ENCODE results near the gene CCNL2.

- TF ChIP-seq, protein P1, sequence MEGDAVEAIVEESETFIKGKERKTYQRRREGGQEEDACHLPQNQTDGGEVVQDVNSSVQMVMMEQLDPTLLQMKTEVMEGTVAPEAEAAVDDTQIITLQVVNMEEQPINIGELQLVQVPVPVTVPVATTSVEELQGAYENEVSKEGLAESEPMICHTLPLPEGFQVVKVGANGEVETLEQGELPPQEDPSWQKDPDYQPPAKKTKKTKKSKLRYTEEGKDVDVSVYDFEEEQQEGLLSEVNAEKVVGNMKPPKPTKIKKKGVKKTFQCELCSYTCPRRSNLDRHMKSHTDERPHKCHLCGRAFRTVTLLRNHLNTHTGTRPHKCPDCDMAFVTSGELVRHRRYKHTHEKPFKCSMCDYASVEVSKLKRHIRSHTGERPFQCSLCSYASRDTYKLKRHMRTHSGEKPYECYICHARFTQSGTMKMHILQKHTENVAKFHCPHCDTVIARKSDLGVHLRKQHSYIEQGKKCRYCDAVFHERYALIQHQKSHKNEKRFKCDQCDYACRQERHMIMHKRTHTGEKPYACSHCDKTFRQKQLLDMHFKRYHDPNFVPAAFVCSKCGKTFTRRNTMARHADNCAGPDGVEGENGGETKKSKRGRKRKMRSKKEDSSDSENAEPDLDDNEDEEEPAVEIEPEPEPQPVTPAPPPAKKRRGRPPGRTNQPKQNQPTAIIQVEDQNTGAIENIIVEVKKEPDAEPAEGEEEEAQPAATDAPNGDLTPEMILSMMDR (conservative IDR thresholded peaks at IDR 0.05; ENCODE audit: low read depth, low read length): no peak
- TF ChIP-seq EZH2 (IDR thresholded peaks at IDR 0.05; ENCODE audit: borderline replicate concordance, low read depth, low read length, poor library complexity, severe bottlenecking): no peak
Observed at GRCh38 chr1:1359664-1360468, 39.3 kb downstream of the CCNL2 start.
